CD4-positive, alpha-beta memory T cell (primary cell): ENCODE data around the gene SEMA4D. TPM values are rescaled to one million over a fixed set of nuclear protein-coding genes. Genes with fewer than 3 reads are reported as not detected.

ENCODE experiments used
- CTCF ChIA-PET: fragments of 350-600 bp; sonication (Branson Sonifier 250); formaldehyde crosslinking; loops from one replicate; lab custom pipeline; 2021; ENCODE audit warnings: inconsistent platforms; ENCODE audit not compliant: partially characterized antibody; lab: Charles Lee
- POLR2A ChIA-PET: fragments of 350-600 bp; sonication (Branson Sonifier 250); formaldehyde crosslinking; loops from one replicate; lab custom pipeline; 2021; ENCODE audit not compliant: partially characterized antibody; lab: Charles Lee
- DNase-seq, 5 donors: peaks; one replicate each; pipeline versions ENCODE4 v3.0.0 to v3.0.0-alpha.2; 2020 to 2022; ENCODE audit warnings: mixed read lengths in 1 of 5
- H3K27ac ChIP-seq: one replicate; pipeline ENCODE4 v1.7.0; 2013; ENCODE audit warnings: low read depth, low read length
- H3K27me3 ChIP-seq: 2 replicates; pipeline ENCODE4 v1.7.0; 2013; ENCODE audit warnings: mild to moderate bottlenecking, low read length, moderate library complexity; ENCODE audit not compliant: insufficient read depth
- H3K36me3 ChIP-seq: 2 replicates; pipeline ENCODE4 v1.7.0; 2013; ENCODE audit warnings: mild to moderate bottlenecking, low read length, moderate library complexity; ENCODE audit not compliant: insufficient read depth
- H3K4me1 ChIP-seq: 2 replicates; pipeline ENCODE4 v1.7.0; 2013; ENCODE audit warnings: mild to moderate bottlenecking, low read length, moderate library complexity; ENCODE audit not compliant: insufficient read depth
- H3K4me3 ChIP-seq, 2 donors: one replicate each; pipeline ENCODE4 v1.7.0; 2013; ENCODE audit warnings: low read length in 2 of 2, mild to moderate bottlenecking in 1 of 2
- H3K9me3 ChIP-seq, 2 donors: one replicate each; pipeline ENCODE4 v1.7.0; 2013; ENCODE audit warnings: low read length in 2 of 2, control low read depth in 1 of 2; ENCODE audit not compliant: control insufficient read depth in 1 of 2
- H3K27ac Mint-ChIP-seq, 7 donors: one replicate each; pipeline ENCODE4 v1.8.0; 2020 to 2021; ENCODE audit warnings: mixed read lengths in 7 of 7, mild to moderate bottlenecking in 6 of 7, inconsistent platforms in 3 of 7, moderate library complexity in 3 of 7
- H3K27me3 Mint-ChIP-seq, 2 donors: one replicate each; pipeline ENCODE4 v1.8.0; 2020 to 2021; ENCODE audit warnings: mixed read lengths in 2 of 2
- H3K36me3 Mint-ChIP-seq, 2 donors: one replicate each; pipeline ENCODE4 v1.8.0; 2020 to 2021; ENCODE audit warnings: mixed read lengths in 2 of 2, inconsistent platforms in 1 of 2, mild to moderate bottlenecking in 1 of 2
- H3K4me1 Mint-ChIP-seq, 4 donors: one replicate each; pipeline ENCODE4 v1.8.0; 2020 to 2021; ENCODE audit warnings: mixed read lengths in 4 of 4, mild to moderate bottlenecking in 1 of 4
- H3K4me3 Mint-ChIP-seq, 8 donors: one replicate each; pipeline ENCODE4 v1.8.0; 2020 to 2021; ENCODE audit warnings: mixed read lengths in 8 of 8, mild to moderate bottlenecking in 7 of 8, moderate library complexity in 6 of 8, inconsistent platforms in 3 of 8
- H3K9me3 Mint-ChIP-seq, 8 donors: one replicate each; pipeline ENCODE4 v1.8.0; 2020 to 2021; ENCODE audit warnings: mixed read lengths in 8 of 8, mild to moderate bottlenecking in 5 of 8, inconsistent platforms in 3 of 8, moderate library complexity in 1 of 8
- intact Hi-C: fragments of 100-400 bp; cut with micrococcal nuclease; formaldehyde crosslinking; loops from one replicate; pipeline ENCODE4 v1.15.1; 2023
- polyA plus RNA-seq, 2 donors: library from polyadenylated mRNA; unstranded; fragments of 300-500 nt; fragmentation: Illumina TruSeq; gene quantifications; one replicate each; pipeline ENCODE4 v1.2.3, GENCODE V29; 2021
- total RNA-seq, 2 experiments: library from RNA; stranded (reverse); gene quantifications; one replicate each; pipeline ENCODE4 v1.2.3, GENCODE V29; 2021

The SEMA4D gene
- total and polyA plus RNA-seq, 4 experiments from 2014 or later: 49.5 to 410 (median 280) TPM

GRCh38 chr9:89340332-89340731, 157.6 kb downstream of the SEMA4D start:
- no peak overlapping the region for H3K4me3 ChIP-seq
- no peak for DNase-seq
- peak overlapping the region in 6 of 7 donors; percentile 19 to 91 (median 78) for H3K27ac Mint-ChIP-seq
- H3K36me3 Mint-ChIP-seq: peaks cover 83 to 87% of the 10 kb centered on the region in 2 donors
- no peaks in the 10 kb centered on the region for H3K27me3 Mint-ChIP-seq
- POLR2A ChIA-PET: no interaction called here
- H3K4me1 ChIP-seq: no peaks in the 10 kb centered on the region
- intact Hi-C loops: no loop called here
- peaks cover 68% of the 10 kb centered on the region for H3K36me3 ChIP-seq
- H3K27ac ChIP-seq: no peak overlapping the region
- no peak overlapping the region for H3K4me3 Mint-ChIP-seq
- H3K4me1 Mint-ChIP-seq: peaks cover 23 to 40% (median 29%) of the 10 kb centered on the region in 4 donors
- peaks cover 0 to 2% (median 0%) of the 10 kb centered on the region in 8 donors for H3K9me3 Mint-ChIP-seq
- H3K9me3 ChIP-seq: no peaks in the 10 kb centered on the region
- no peaks in the 10 kb centered on the region for H3K27me3 ChIP-seq
- CTCF ChIA-PET: interaction anchor here (0.6 to 1.3 kb wide), 2 partner anchors 209 to 236 kb away, joined by 3 read pairs; no protein-coding TSS in a partner anchor

- no peak for DNase-seq
- CTCF ChIA-PET: interaction anchor here (0.6 to 1.3 kb wide), 2 partner anchors 209 to 237 kb away, joined by 3 read pairs; no protein-coding TSS in a partner anchor
These were observed 158.1 kb downstream of the SEMA4D start for GRCh38 chr9:89339807-89340206.

GRCh38 chr9:89330513-89330912, 167.4 kb downstream of the SEMA4D start:
- CTCF ChIA-PET: no interaction called here

More at GRCh38 chr9:89339807-89340206, 158.1 kb downstream of the SEMA4D start:
- Histone ChIP-seq H3K4me3 (no peak overlapping the region), H3K27ac (no peak overlapping the region), H3K27me3 (no peaks in the 10 kb centered on the region), H3K36me3 (peaks cover 63% of the 10 kb centered on the region), H3K9me3 (no peaks in the 10 kb centered on the region), H3K4me1 (no peaks in the 10 kb centered on the region)
- Mint-ChIP-seq H3K27me3 (no peaks in the 10 kb centered on the region), H3K36me3 (peaks cover 79 to 87% of the 10 kb centered on the region in 2 donors), H3K4me3 (no peak overlapping the region), H3K9me3 (peaks cover 0 to 2% (median 0%) of the 10 kb centered on the region in 8 donors), H3K4me1 (peaks cover 21 to 36% (median 29%) of the 10 kb centered on the region in 4 donors), H3K27ac (peak overlapping the region in 2 of 7 donors; percentile 12 to 73)
- intact Hi-C loops: no loop called here
- POLR2A ChIA-PET: no interaction called here

GRCh38 chr9:89329917-89330316, 168.0 kb downstream of the SEMA4D start:
- Histone ChIP-seq H3K9me3 (no peaks in the 10 kb centered on the region), H3K27me3 (no peaks in the 10 kb centered on the region), H3K27ac (no peak overlapping the region), H3K4me3 (no peak overlapping the region), H3K36me3 (peaks cover 78% of the 10 kb centered on the region), H3K4me1 (peaks cover 3% of the 10 kb centered on the region)
- Mint-ChIP-seq H3K4me3 (no peak overlapping the region), H3K27me3 (no peaks in the 10 kb centered on the region), H3K9me3 (no peaks in the 10 kb centered on the region), H3K27ac (no peak overlapping the region), H3K36me3 (peaks cover 46 to 75% of the 10 kb centered on the region in 2 donors), H3K4me1 (peaks cover 10 to 17% (median 13%) of the 10 kb centered on the region in 4 donors)
- intact Hi-C loops: no loop called here
- no peak for DNase-seq
- CTCF ChIA-PET: no interaction called here
- POLR2A ChIA-PET: no interaction called here

More at GRCh38 chr9:89330513-89330912, 167.4 kb downstream of the SEMA4D start:
- Mint-ChIP-seq H3K4me3 (no peak overlapping the region), H3K27me3 (no peaks in the 10 kb centered on the region), H3K4me1 (peaks cover 4 to 12% (median 9%) of the 10 kb centered on the region in 4 donors), H3K27ac (peak overlapping the region in 1 of 7 donors; percentile 27), H3K36me3 (peaks cover 46 to 77% of the 10 kb centered on the region in 2 donors), H3K9me3 (no peaks in the 10 kb centered on the region)
- Histone ChIP-seq H3K27ac (no peak overlapping the region), H3K27me3 (no peaks in the 10 kb centered on the region), H3K4me1 (no peaks in the 10 kb centered on the region), H3K4me3 (no peak overlapping the region), H3K9me3 (no peaks in the 10 kb centered on the region), H3K36me3 (peaks cover 78% of the 10 kb centered on the region)
- no peak for DNase-seq
- POLR2A ChIA-PET: no interaction called here
- intact Hi-C loops: no loop called here

GRCh38 chr9:89328064-89328463, 169.8 kb downstream of the SEMA4D start:
- POLR2A ChIA-PET: interaction anchor here (1.1 kb wide), 1 partner anchor 9 kb away, joined by 3 read pairs; the partner anchor contains the start of gene SECISBP2
- Histone ChIP-seq H3K27me3 (no peaks in the 10 kb centered on the region), H3K4me3 (no peak overlapping the region), H3K4me1 (peaks cover 20% of the 10 kb centered on the region), H3K9me3 (no peaks in the 10 kb centered on the region), H3K36me3 (peaks cover 62% of the 10 kb centered on the region), H3K27ac (no peak overlapping the region)
- Mint-ChIP-seq H3K27me3 (no peaks in the 10 kb centered on the region), H3K4me3 (no peak overlapping the region), H3K9me3 (peaks cover 0 to 2% (median 0%) of the 10 kb centered on the region in 8 donors), H3K36me3 (peaks cover 33 to 67% of the 10 kb centered on the region in 2 donors), H3K4me1 (peaks cover 23 to 35% (median 27%) of the 10 kb centered on the region in 4 donors), H3K27ac (no peak overlapping the region)
- CTCF ChIA-PET: interaction anchor here (1.1 to 1.3 kb wide), 2 partner anchors 220 to 223 kb away, joined by 3 to 5 read pairs; no protein-coding TSS in a partner anchor
- intact Hi-C loops: no loop called here
- no peak for DNase-seq

- intact Hi-C loops: no loop called here
- peaks cover 39 to 56% (median 46%) of the 10 kb centered on the region in 4 donors for H3K4me1 Mint-ChIP-seq
- no peaks in the 10 kb centered on the region for H3K27me3 Mint-ChIP-seq
- peak overlapping the region in 2 of 7 donors; percentile 11 to 60 for H3K27ac Mint-ChIP-seq
- peaks cover 0 to 2% (median 0%) of the 10 kb centered on the region in 8 donors for H3K9me3 Mint-ChIP-seq
- peaks cover 29 to 69% of the 10 kb centered on the region in 2 donors for H3K36me3 Mint-ChIP-seq
- Histone ChIP-seq H3K36me3 (peaks cover 41% of the 10 kb centered on the region), H3K27me3 (no peaks in the 10 kb centered on the region), H3K4me1 (peaks cover 39% of the 10 kb centered on the region), H3K9me3 (no peaks in the 10 kb centered on the region), H3K4me3 (no peak overlapping the region), H3K27ac (no peak overlapping the region)
- no peak overlapping the region for H3K4me3 Mint-ChIP-seq
- POLR2A ChIA-PET: interaction anchor here (0.8 to 1.7 kb wide), 2 partner anchors 15 to 37 kb away, joined by 3 to 4 read pairs; partner anchors contain the start of gene CKS2
- DNase-seq: no peak
- CTCF ChIA-PET: interaction anchor here (2.4 kb wide), 1 partner anchor 223 kb away, joined by 9 read pairs; no protein-coding TSS in a partner anchor
These were observed 172.2 kb downstream of the SEMA4D start for GRCh38 chr9:89325733-89326132.

- ChIA-PET POLR2A (interaction anchor here (1.9 kb wide), 1 partner anchor 13 kb away, joined by 5 read pairs; the partner anchor contains the start of gene CKS2), CTCF (interaction anchor here (1.6 to 2.4 kb wide), 2 partner anchors 226 to 270 kb away, joined by 3 to 9 read pairs; no protein-coding TSS in a partner anchor)
- H3K4me1 Mint-ChIP-seq: peaks cover 44 to 72% (median 60%) of the 10 kb centered on the region in 4 donors
- H3K27ac Mint-ChIP-seq: peak overlapping the region in 5 of 7 donors; percentile 2 to 74 (median 55)
- H3K27me3 Mint-ChIP-seq: no peaks in the 10 kb centered on the region
- peaks cover 0 to 2% (median 0%) of the 10 kb centered on the region in 8 donors for H3K9me3 Mint-ChIP-seq
- Histone ChIP-seq H3K27ac (no peak overlapping the region), H3K9me3 (no peaks in the 10 kb centered on the region), H3K27me3 (no peaks in the 10 kb centered on the region), H3K36me3 (peaks cover 21% of the 10 kb centered on the region), H3K4me3 (no peak overlapping the region), H3K4me1 (peaks cover 58% of the 10 kb centered on the region)
- intact Hi-C loops: no loop called here
- peak overlapping the region in 2 of 8 donors; percentile 14 to 53 for H3K4me3 Mint-ChIP-seq
- DNase-seq: no peak
- H3K36me3 Mint-ChIP-seq: peaks cover 18 to 67% of the 10 kb centered on the region in 2 donors
These were observed 174.5 kb downstream of the SEMA4D start for GRCh38 chr9:89323390-89323789.
